NT2/D1 (cell line): Measurements from ENCODE around the gene TOP2B.

Source experiments
- SUZ12 ChIP-seq: IDR thresholded peaks from 2 replicates; pipeline ENCODE4 v1.6.1; 2011; ENCODE audit not compliant: insufficient read length, insufficient read depth; ENCODE audit errors: extremely low read depth
- YY1 ChIP-seq: IDR thresholded peaks from 2 replicates; pipeline ENCODE4 v1.6.1; 2011; ENCODE audit not compliant: insufficient read length, insufficient read depth
- ZNF274 ChIP-seq: IDR thresholded peaks from 2 replicates; pipeline ENCODE4 v1.6.1; 2011; ENCODE audit warnings: mild to moderate bottlenecking, low read depth, low read length

DNA sequence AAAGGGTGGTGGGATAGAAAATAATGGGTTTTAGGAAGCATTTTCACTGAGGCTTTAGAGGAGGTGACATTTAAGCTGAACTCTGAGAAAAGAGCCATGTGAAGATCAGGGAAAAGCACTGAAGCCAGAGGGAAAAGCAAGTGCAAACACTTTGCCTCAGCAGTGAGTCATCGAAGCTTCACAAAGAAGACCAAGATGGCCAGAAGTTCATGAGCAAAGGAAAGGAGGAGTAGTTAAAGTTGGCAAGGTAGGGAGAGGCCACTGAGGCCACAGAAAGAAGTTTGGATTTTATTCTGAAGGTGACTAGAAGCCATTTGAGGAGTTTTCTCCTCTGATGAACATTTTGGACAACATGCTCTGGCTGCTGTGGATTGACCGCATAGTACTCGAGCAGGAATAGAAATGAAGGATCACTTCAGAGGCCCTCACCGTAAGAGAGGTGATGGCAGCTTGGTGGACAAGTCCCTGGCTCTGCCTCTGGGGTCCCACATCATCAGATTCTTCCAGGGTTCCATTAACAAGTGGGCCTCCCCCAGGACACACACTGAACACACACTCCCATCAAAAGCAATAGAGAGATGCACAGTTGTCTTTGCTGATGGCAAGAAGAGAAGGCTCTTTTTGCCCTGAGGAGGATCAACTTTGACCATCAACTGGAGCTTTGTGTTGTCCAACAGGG lies 75.5 kb downstream of the TOP2B start:
- TF ChIP-seq ZNF274 (no peak), SUZ12 (no peak), YY1 (no peak)
